ENCODE measurements around the gene HS3ST3B1. TPM values are rescaled to one million over a fixed set of nuclear protein-coding genes. Genes with fewer than 3 reads are reported as not detected.
A peak's percentile ranks its signal among the peaks of the same experiment; 100 is the strongest.

Gene HS3ST3B1
- total RNA-seq, 2 donors from 2014 or later, result 0.99 to 1.6 TPM

DNA sequence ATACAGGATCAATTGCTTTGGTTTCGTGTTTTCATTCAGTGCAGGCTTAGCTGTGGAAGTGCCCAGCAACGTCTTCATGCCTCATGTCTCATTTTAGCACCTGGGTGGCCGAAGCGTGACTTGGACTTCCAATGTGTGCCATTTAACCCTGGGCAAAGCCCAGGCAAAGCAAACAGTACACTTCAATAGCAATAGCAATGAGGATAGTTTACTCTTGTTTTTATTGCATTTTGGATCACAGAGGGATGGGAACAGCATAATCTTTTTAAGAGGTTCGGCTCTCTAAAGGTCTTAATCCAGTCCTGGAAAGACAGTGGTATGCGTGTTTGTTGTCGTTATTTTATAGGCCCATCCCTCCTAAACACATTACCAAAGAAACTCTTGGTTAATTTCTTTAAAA, 86.2 kb downstream of the HS3ST3B1 start:
- H3K36me3 ChIP-seq (replicated peaks in 1 of 2; ENCODE audit: insufficient read depth in 1 of 2, low read depth in 2 of 2), result no peaks in the 10 kb centered on the region
- TF ChIP-seq, protein P1, sequence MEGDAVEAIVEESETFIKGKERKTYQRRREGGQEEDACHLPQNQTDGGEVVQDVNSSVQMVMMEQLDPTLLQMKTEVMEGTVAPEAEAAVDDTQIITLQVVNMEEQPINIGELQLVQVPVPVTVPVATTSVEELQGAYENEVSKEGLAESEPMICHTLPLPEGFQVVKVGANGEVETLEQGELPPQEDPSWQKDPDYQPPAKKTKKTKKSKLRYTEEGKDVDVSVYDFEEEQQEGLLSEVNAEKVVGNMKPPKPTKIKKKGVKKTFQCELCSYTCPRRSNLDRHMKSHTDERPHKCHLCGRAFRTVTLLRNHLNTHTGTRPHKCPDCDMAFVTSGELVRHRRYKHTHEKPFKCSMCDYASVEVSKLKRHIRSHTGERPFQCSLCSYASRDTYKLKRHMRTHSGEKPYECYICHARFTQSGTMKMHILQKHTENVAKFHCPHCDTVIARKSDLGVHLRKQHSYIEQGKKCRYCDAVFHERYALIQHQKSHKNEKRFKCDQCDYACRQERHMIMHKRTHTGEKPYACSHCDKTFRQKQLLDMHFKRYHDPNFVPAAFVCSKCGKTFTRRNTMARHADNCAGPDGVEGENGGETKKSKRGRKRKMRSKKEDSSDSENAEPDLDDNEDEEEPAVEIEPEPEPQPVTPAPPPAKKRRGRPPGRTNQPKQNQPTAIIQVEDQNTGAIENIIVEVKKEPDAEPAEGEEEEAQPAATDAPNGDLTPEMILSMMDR (IDR thresholded peaks at IDR 0.05), result no peak
- no peak for TF ChIP-seq POLR2A (IDR thresholded peaks at IDR 0.05)
- 72 to 74% methylated on average over 7 of the region's 7 CpGs for WGBS, 2 donors
- H3K27me3 ChIP-seq, result no peaks in the 10 kb centered on the region
- no peak overlapping the region for H3K4me3 ChIP-seq
- H3K4me1 ChIP-seq, result no peaks in the 10 kb centered on the region
- intact Hi-C loops (cut with DNase I), result no loop called here
- H3K27ac ChIP-seq, result no peak overlapping the region
- DNase-seq (peak in 1 of 4 donors; percentile 7), ATAC-seq (no peak)
- no peaks in the 10 kb centered on the region for H3K9me3 ChIP-seq

GRCh38 chr17:14389681-14390080, 88.8 kb downstream of the HS3ST3B1 start:
- WGBS, 2 donors, result 53 to 66% methylated on average over 6 of the region's 6 CpGs
- no peak overlapping the region for H3K27ac ChIP-seq

GRCh38 chr17:14393723-14394122, 92.8 kb downstream of the HS3ST3B1 start:
- no peak for TF ChIP-seq POLR2A (IDR thresholded peaks at IDR 0.05)
- TF ChIP-seq, protein P1 (IDR thresholded peaks at IDR 0.05), result no peak
- no peaks in the 10 kb centered on the region for H3K36me3 ChIP-seq (replicated peaks in 1 of 2; ENCODE audit: insufficient read depth in 1 of 2, low read depth in 2 of 2)
- no peaks in the 10 kb centered on the region for H3K4me1 ChIP-seq
- H3K9me3 ChIP-seq, result no peaks in the 10 kb centered on the region
- H3K27ac ChIP-seq, result no peak overlapping the region
- H3K27me3 ChIP-seq, result no peaks in the 10 kb centered on the region
- DNase-seq (no peak), ATAC-seq (no peak)
- intact Hi-C loops (cut with DNase I), result no loop called here
- H3K4me3 ChIP-seq, result no peak overlapping the region

More at GRCh38 chr17:14389681-14390080, 88.8 kb downstream of the HS3ST3B1 start:
- Histone ChIP-seq H3K9me3 (no peaks in the 10 kb centered on the region), H3K4me3 (no peak overlapping the region), H3K27me3 (no peaks in the 10 kb centered on the region), H3K36me3 (replicated peaks in 1 of 2; ENCODE audit: insufficient read depth in 1 of 2, low read depth in 2 of 2) (no peaks in the 10 kb centered on the region), H3K4me1 (no peaks in the 10 kb centered on the region)
- ATAC-seq (no peak), DNase-seq (no peak)
- TF ChIP-seq POLR2A (IDR thresholded peaks at IDR 0.05), result no peak
- TF ChIP-seq, protein P1 (IDR thresholded peaks at IDR 0.05), result no peak
- intact Hi-C loops (cut with DNase I), result no loop called here

GRCh38 chr17:14395255-14395654, 94.4 kb downstream of the HS3ST3B1 start:
- Histone ChIP-seq H3K4me3 (no peak overlapping the region), H3K27me3 (no peaks in the 10 kb centered on the region), H3K27ac (no peak overlapping the region), H3K36me3 (replicated peaks in 1 of 2; ENCODE audit: insufficient read depth in 1 of 2, low read depth in 2 of 2) (no peaks in the 10 kb centered on the region), H3K4me1 (no peaks in the 10 kb centered on the region), H3K9me3 (no peaks in the 10 kb centered on the region)
- no peak for DNase-seq
- intact Hi-C loops (cut with DNase I), result no loop called here
- TF ChIP-seq, protein P1 (IDR thresholded peaks at IDR 0.05), result no peak
- no peak for TF ChIP-seq POLR2A (IDR thresholded peaks at IDR 0.05)
- no peak for ATAC-seq
- 68 to 71% methylated on average over 3 of the region's 3 CpGs for WGBS, 2 donors

- TF ChIP-seq, protein P1 (IDR thresholded peaks at IDR 0.05), result no peak
- no peak for TF ChIP-seq POLR2A (IDR thresholded peaks at IDR 0.05)
- intact Hi-C loops (cut with DNase I), result no loop called here
- no peak overlapping the region for H3K4me3 ChIP-seq
- H3K27me3 ChIP-seq, result no peaks in the 10 kb centered on the region
- no peaks in the 10 kb centered on the region for H3K9me3 ChIP-seq
- DNase-seq (no peak), ATAC-seq (no peak)
- no peaks in the 10 kb centered on the region for H3K4me1 ChIP-seq
- 30 to 40% methylated on average over 3 of the region's 3 CpGs for WGBS, 2 donors
- H3K36me3 ChIP-seq (replicated peaks in 1 of 2; ENCODE audit: insufficient read depth in 1 of 2, low read depth in 2 of 2), result no peaks in the 10 kb centered on the region
- no peak overlapping the region for H3K27ac ChIP-seq
Observed at GRCh38 chr17:14396547-14396946, 95.7 kb downstream of the HS3ST3B1 start.

All from body of pancreas (tissue), 4 donors.